Measurements from ENCODE around the gene CABLES1. TPM values are rescaled to one million over a fixed set of nuclear protein-coding genes. Genes with fewer than 3 reads are reported as not detected.
"Not testable (repeated sequence)": the region's sequence is repeated elsewhere in the genome, so short reads cannot be mapped to it uniquely, and the experiment has no call there.

CABLES1 gene
- total and polyA plus RNA-seq, 12 donors, result 2.1 to 11.9 (median 5.3) TPM

DNA sequence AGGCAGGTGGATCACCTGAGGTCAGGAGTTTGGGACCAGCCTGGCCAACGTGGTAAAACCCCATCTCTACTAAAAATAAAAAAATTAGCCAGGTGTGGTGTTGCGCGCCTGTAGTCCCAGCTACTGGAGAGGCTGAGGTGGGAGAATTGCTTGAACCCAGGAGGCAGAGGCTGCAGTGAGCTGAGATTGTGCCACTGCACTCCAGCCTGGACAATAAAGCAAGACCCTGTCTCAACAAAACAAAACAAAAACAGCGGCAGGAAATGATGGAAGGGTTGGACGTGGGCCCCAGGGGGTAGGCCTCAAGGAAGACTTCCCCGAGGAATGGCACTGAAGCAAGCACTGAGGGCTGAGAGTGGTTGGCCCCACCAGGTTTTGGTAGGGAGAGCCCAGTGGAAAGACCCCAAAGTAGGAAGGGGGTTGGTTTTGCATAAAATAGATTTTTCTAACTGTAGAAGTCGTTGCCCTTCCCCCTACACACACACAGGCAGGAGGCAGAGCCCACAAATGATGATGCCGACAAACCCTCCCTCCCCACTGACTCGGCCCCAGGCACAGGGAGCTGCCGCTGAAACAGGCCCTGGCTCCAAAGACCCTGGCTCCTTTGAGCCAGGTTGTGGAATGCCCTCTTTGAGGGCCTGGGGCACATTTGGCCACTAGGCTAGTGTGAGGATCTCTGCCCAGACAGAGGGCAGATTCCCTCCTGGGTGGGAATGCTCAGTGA is 104.8 kb downstream of the CABLES1 start:
- DNase-seq, result no peak
- WGBS, 4 donors, result 82 to 95% (median 93%) methylated on average over 7 to 10 of the region's 10 CpGs
- Histone ChIP-seq H3K36me3 (replicated peaks in 1 of 2) (no peaks in the 10 kb centered on the region), H3K9me3 (replicated peaks in 1 of 3) (no peaks in the 10 kb centered on the region), H3K27me3 (no peaks in the 10 kb centered on the region), H3K4me3 (no peak overlapping the region), H3K27ac (no peak overlapping the region), H3K4me1 (replicated peaks in 1 of 2) (peaks cover 0 to 18% of the 10 kb centered on the region in 2 donors)
- TF ChIP-seq POLR2A (IDR thresholded peaks at IDR 0.05), result no peak
- TF ChIP-seq, protein P1, sequence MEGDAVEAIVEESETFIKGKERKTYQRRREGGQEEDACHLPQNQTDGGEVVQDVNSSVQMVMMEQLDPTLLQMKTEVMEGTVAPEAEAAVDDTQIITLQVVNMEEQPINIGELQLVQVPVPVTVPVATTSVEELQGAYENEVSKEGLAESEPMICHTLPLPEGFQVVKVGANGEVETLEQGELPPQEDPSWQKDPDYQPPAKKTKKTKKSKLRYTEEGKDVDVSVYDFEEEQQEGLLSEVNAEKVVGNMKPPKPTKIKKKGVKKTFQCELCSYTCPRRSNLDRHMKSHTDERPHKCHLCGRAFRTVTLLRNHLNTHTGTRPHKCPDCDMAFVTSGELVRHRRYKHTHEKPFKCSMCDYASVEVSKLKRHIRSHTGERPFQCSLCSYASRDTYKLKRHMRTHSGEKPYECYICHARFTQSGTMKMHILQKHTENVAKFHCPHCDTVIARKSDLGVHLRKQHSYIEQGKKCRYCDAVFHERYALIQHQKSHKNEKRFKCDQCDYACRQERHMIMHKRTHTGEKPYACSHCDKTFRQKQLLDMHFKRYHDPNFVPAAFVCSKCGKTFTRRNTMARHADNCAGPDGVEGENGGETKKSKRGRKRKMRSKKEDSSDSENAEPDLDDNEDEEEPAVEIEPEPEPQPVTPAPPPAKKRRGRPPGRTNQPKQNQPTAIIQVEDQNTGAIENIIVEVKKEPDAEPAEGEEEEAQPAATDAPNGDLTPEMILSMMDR (IDR thresholded peaks at IDR 0.05), result no peak
- intact Hi-C loops (cut with DNase I), result loop anchor here in 1 of 2 donors (10.0 kb wide), 1 partner anchor 65 kb away; no protein-coding TSS in a partner anchor

DNA sequence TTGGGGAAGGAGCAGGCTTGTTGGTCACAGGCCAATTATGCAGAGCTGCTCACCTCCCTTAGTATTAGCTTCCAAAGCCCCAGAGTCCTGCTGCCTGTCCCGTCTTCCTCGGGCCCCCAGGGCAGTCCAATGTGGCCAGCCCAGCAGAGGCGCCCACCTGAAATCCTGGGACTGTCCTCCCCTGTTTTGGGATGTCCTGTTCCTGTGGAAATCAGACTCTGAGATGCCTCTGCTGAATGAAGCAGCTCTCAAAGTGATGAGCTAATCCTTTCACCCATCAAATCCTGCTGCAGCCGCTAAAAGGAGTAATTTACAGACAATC is 105.3 kb downstream of the CABLES1 start:
- intact Hi-C loops (cut with DNase I), result no loop called here
- H3K4me3 ChIP-seq, result no peak overlapping the region
- H3K9me3 ChIP-seq (replicated peaks in 1 of 3), result no peaks in the 10 kb centered on the region
- no peaks in the 10 kb centered on the region for H3K36me3 ChIP-seq (replicated peaks in 1 of 2)
- no peak overlapping the region for H3K27ac ChIP-seq
- H3K27me3 ChIP-seq, result no peaks in the 10 kb centered on the region
- 92 to 98% (median 94%) methylated on average over 2 to 4 of the region's 4 CpGs for WGBS, 4 donors
- peaks cover 0 to 18% of the 10 kb centered on the region in 2 donors for H3K4me1 ChIP-seq (replicated peaks in 1 of 2)
- TF ChIP-seq, protein P1 (IDR thresholded peaks at IDR 0.05), result no peak
- no peak for TF ChIP-seq POLR2A (IDR thresholded peaks at IDR 0.05)
- DNase-seq, result no peak

DNA sequence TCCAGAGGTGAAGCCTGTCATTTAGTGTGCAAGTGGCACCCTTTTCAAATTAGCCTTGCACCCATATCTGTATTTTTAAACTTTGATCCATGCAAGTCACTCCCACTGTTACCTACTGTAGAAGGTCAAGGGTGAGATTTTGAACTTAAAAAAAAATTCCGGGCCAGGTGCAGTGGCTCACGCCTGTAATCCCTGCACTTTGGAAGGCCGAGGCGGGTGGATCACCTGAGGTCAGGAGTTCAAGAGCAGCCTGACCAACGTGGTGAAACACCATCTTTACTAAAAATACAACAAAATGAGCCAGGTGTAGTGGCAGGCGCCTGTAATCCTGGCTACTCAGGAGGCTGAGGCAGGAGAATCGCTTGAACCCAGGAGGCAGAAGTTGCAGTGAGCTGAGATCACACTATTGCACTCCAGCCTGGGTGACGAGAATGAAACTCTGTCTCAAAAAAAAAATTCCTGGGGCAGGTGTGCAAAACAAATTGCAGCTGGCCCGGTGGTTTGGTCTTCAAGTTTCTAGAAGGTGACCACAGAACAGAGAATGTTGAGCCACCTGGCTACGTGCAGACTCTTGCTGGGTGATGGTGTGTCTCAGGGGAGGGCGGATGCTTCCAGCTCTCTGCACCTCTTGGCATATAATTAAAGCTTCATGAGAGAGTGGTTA is 106.7 kb downstream of the CABLES1 start:
- H3K27me3 ChIP-seq; DNase-seq; H3K27ac ChIP-seq; H3K4me3 ChIP-seq; H3K9me3 ChIP-seq (replicated peaks in 1 of 3); H3K36me3 ChIP-seq (replicated peaks in 1 of 2); intact Hi-C loops (cut with DNase I): not testable (repeated sequence)
- WGBS, 4 donors, result 77 to 90% (median 86%) methylated on average over 11 of the region's 11 CpGs
- peaks cover 0 to 17% of the 10 kb centered on the region in 2 donors for H3K4me1 ChIP-seq (replicated peaks in 1 of 2)

DNA sequence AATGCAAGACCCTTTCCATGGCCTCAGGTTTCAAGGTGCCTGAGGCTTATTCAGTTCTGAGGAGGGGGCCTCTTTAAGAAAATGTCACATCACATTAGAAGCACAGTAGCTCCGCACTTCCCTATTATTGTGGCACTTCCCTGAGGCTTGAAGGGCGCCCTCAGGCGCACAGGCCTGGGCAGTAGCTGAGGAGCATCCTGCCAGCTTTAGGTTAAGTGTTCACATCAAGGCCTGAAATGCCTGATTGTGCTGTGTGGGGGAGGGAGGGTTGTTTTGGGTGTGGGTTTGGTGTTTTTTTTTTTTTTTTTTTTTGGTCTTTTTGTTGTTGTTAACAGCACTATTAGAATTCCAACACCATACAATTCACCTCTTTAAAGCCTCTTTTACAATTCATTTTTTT is 107.9 kb downstream of the CABLES1 start:
- Histone ChIP-seq H3K27me3 (no peaks in the 10 kb centered on the region), H3K4me1 (replicated peaks in 1 of 2) (peaks cover 0 to 8% of the 10 kb centered on the region in 2 donors), H3K27ac (no peak overlapping the region), H3K9me3 (replicated peaks in 1 of 3) (no peaks in the 10 kb centered on the region), H3K36me3 (replicated peaks in 1 of 2) (no peaks in the 10 kb centered on the region), H3K4me3 (no peak overlapping the region)
- no peak for TF ChIP-seq POLR2A (IDR thresholded peaks at IDR 0.05)
- TF ChIP-seq, protein P1 (IDR thresholded peaks at IDR 0.05), result no peak
- DNase-seq, result no peak
- intact Hi-C loops (cut with DNase I), result no loop called here
- WGBS, 4 donors, result 77 to 86% (median 81%) methylated on average over 3 of the region's 3 CpGs

Data from adrenal gland (tissue), 12 donors.